NCI-H2107 treated with DMSO at 0.1 percent for 48 hours (cell line): Measurements from ENCODE around the gene ACR.

Experiments
- DNase-seq: peaks from one replicate; lab custom pipeline; 2025; ENCODE audit not compliant: unreplicated experiment; lab: John Stamatoyannopoulos, UW

Gene ACR

DNA sequence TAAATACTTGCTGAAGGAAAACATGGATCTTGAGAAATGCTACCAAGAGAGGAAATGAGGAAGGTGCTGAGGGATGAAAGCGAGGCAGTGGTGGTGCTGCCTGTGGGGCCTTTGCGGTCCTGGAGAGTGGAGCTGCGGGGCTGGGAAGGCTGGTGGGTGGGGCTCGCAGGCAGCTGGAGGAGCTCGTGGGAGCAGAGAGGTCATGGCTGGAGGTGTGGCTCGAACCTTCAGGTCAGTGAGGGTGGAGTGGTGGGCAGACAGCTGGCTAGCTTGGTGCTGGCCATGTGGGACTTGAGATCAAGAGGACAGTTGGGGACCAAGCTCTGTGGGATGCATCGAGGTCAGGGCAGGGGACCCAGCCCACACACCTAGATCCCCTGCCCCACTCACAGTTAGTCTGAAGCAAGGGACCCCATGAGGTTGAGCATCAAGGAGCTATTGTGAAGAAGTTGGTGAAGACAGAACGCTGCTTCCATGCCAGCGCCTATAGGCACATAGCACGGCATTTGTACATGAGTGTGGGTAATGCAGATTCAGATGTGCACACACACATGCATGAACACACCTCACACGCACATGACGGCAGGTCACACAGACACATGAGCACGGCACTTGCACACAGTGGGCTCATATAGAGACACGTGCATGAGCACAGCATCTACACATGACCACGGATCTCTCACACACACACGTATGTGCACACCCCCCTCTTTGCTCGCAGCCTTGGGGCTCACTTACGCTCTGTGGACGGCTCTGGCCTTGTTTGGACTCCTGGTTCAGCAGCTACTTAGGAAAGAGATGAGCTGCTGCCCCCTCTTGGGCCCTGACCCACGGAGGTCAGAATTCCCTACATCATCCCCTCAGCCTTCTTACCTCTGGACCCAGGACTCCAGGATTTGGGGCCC is 34.9 kb upstream of the ACR start:
- no peak for DNase-seq

DNA sequence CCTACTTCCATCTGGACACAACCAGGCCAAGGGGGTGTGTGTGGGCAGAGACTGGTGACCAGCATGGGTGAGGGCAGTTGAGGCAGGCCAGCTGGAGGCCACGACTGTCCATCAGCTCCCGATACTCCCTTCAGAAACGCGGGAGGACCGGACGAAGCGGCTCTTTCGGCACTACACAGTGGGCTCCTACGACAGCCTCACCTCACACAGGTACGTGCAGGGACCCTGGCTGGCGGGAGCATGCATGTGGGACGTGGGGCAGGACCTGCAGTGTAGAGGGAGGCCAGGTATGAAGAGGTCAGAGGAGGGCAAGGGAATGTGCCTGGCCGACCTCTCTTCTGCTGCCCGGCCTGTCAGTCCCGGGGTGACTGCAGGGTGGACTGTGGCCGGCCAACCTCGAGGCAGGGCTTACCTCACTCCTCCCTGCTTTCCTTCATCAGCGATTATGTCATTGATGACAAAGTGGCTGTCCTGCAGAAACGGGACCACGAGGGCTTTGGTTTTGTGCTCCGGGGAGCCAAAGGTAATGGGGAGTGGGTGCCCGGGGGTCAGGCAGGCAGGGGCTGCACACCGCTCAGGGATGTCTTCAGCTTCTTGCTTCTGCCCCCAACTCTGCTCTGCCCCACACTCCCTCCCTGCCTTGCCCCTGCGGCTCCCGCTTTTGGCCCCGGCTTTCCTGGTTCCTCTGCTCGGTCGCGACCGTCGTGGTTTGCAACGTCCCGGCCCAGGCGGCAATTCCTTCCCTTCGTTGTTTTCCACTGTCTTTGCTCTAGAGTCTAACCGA is 34.1 kb upstream of the ACR start:
- no peak for DNase-seq

DNA sequence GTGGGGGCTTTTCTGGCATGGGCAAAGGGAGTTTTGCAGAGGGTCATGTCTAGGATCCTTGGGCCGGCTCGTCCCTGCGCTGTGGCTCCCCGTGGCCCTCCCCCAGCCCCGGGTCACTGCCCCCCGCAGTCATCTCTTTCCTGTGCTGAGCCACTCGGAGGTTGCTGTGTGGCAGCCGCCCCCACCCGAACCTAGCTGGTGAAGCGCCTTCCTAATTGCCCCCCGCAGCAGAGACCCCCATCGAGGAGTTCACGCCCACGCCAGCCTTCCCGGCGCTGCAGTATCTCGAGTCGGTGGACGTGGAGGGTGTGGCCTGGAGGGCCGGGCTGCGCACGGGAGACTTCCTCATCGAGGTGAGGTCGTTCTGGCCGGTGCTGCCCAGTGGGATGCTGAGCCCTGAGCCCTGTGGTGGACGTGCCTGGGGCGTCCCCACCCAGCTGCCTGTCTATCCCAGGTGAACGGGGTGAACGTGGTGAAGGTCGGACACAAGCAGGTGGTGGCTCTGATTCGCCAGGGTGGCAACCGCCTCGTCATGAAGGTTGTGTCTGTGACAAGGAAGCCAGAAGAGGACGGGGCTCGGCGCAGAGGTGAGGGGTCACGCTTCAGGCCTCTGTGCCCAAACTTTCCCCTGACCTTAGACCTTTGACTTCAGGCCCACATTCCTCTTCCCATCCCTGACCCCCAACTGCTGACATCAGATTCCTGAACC is 33.3 kb upstream of the ACR start:
- no peak for DNase-seq

- peak; percentile 52 for DNase-seq
These were observed 32.7 kb upstream of the ACR start for GRCh38 chr22:50705219-50705691.

- DNase-seq = no peak
These were observed 32.1 kb upstream of the ACR start for GRCh38 chr22:50705851-50706351.

- no peak for DNase-seq
These were observed 31.4 kb upstream of the ACR start for GRCh38 chr22:50706481-50707125.

DNA sequence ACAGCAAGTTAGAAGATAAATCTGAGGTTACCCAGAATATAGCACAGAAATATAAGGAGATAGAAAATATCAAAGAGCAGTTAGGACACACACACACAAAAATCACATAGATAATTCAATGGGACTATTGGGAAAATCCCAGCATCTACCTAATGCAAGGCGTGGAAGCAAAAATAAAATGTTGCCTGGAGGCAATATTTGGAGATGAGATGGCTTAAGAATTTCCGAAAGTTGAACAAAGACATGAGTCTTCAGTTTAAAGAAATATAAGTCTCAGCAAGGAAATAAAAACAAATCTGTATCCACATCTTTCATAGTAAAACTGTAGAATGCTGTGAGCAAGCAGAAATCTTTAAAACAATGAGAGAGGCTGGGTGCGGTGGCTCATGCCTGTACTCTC is 29.5 kb upstream of the ACR start:
- no peak for DNase-seq

- DNase-seq = no peak
These were observed 29.0 kb upstream of the ACR start for GRCh38 chr22:50708996-50709395.

- DNase-seq = no peak
These were observed 27.8 kb upstream of the ACR start for GRCh38 chr22:50710221-50710620.

DNA sequence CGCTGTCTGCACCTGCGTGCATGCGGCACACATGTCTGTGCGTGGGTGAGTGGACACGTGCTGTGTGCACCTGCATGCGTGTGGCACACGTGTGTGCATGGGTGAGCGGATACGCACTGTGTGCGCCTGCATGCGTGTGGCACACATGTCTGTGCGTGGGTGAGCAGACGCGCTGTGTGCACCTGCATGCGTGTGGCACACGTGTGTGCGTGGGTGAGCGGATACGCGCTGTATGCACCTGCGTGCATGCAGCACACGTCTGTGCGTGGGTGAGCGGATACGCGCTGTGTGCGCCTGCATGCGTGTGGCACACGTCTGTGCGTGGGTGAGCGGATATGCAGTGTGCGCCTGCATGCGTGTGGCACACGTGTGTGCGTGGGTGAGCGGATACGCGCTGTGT is 27.1 kb upstream of the ACR start:
- no peak for DNase-seq

DNA sequence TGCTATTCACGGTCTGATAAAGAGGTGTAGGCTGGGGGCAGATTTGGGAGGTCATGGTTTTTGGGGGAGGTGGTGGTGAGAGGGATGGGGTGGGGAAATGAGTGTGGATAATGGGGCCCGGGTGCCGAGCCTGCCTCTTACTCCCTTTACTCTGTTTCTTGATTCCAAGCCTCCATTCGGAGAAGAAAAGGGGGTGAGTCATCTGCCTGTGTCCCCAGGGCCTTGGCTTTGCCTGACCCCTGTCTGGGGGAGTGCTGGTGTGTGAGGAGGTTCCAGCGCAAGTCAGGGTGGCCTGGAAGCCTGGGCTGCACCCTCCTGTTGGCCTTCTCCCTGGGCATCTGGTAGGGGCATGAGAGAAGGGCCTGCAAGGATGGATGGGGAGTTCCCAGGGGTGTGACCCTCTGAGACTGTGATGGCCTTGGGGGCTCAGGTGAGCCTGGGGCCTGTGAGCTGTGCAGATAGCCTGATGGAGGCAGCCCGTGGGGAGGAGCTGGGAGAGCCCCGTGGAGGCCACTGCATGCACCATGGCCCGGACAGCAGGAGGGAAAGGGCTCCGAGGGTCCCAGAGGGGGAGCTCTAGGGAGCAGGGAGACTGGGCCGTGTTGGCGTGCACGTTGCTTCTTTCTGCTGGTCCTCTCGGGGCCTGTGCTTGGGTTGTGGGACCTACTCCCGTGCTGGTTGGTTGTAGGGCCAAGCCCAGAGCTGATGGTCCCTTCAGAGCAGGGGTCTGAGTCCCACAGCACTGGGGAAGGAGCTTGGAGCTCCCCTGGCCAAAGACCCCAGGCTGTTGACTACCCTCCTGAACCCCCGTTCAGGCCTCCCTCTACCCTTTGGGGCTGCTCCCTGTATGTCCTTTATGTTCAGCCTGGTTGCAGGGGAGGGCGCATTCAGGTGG is 26.3 kb upstream of the ACR start:
- DNase-seq = no peak

DNA sequence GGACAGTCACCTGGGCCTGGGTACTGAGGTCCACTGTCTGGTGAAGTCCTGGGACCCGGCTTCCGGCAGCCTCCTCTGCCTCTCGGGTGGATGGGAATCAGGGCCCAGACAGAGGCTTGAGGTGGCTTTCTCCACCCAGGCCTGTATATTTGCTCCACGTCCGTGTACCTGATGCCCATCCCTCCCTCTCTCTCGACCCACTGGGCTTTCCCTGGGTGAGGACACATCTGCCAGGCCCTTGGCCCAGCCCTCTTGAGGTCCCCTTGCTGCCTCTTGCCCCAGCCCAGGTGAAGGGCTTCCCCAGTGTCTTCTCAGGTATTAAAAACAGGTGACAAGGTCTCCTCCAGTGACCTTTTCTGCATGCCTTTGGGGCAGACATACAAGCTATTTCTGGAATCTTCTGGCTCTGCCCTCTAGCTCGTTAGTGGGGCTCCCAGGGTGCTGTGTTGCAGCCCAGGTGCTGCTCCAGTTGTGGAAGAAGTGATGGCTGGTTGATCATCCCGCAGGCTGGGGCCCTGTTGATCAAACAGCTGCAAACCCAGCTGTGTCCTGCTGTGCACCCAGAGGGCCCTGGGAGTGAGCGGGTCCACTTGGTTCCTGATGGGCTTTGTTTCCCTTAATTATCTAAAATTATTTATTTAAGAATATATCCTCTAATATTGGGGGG is 25.5 kb upstream of the ACR start:
- DNase-seq = no peak

DNA sequence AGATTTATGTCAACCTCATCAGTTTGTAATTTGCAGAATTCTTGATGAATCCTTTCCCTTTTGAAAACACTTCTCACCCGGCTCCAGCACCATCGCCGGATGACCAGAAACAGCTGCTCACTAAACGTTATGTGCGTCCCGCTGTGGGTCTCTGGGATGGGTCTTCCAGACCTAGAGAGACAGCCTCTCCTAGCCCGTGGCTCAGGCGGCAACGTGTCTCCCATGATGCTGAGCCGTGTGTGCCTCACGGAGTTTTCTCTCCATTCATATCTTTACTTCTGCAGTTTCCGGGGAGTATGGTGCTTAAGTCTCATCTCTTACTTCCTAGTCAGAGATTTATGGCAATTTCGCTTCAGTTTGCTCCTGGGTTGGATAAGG is 25.0 kb upstream of the ACR start:
- DNase-seq = no peak

GRCh38 chr22:50713571-50714056 is 24.4 kb upstream of the ACR start:
- DNase-seq = no peak

DNA sequence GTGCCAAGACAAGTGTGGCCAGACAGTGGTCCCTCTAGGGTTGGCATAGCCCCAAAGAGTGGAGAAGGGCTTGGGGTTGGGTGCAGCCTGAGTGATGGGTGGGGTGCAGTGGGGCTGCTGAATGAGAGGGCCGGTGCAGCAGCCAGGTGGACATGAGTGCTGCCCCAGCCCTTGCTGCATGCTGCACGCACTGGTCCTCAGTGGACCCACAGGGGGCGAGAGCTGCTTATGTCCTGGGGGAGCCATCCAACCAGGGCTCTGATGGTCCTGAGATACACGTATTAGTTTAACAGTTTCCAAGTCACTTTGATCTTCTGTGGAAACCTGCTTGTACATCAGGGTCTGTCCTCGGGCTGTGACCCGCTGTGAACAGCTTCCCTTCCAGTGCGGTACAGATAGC is 23.9 kb upstream of the ACR start:
- no peak for DNase-seq

GRCh38 chr22:50714631-50715179 is 23.3 kb upstream of the ACR start:
- no peak for DNase-seq

- DNase-seq = no peak
These were observed 22.8 kb upstream of the ACR start for GRCh38 chr22:50715250-50715649.

DNA sequence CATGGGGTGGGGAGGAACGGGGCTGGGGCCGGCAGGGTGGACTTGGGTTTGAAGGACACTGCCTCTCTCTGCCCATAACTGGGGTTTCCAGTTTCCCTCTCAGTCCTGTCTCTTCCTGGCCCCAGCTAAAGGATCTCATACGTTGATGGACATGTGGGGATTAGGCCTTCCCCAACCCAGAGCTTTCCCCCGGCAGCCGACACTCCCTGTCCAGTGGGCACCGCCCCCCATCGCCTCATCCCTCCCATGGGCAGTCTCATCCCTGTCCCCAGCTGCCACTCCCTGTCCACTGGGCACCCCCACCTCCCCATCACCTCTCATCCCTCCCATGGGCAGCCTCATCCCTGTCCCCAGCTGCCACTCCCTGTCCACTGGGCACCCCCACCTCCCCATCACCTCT is 22.2 kb upstream of the ACR start:
- no peak for DNase-seq
